ENCODE measurements around the gene GOLPH3L. TPM values are rescaled to one million over a fixed set of nuclear protein-coding genes. Genes with fewer than 3 reads are reported as not detected.

The GOLPH3L gene
- total RNA-seq = 10 to 100 TPM; 23.9 to 25.9 TPM

GRCh38 chr1:150696995-150697927 lies at the start of gene GOLPH3L:
TSS of gene GOLPH3L (minus strand) at chr1:150697154. CDS start at chr1:150694838, 2,316 bp downstream.

GRCh38 chr1:150720703-150721102 lies 23.7 kb upstream of the GOLPH3L start, which contains the start of gene HORMAD1:
TSS of gene HORMAD1 (minus strand) at chr1:150720895. CDS start at chr1:150719505, 1,390 bp downstream.

GRCh38 chr1:150629115-150629928 lies 67.6 kb downstream of the GOLPH3L start, which contains the start of gene ENSA:
TSS of gene ENSA (minus strand) at chr1:150629612. CDS start at chr1:150629470, 142 bp downstream.

Other genes with a start within 250 kb of the GOLPH3L start
- gene TARS2, start 209.7 kb downstream of the GOLPH3L start, total RNA-seq = 10 to 100 TPM; 28.1 to 28.2 TPM
- gene ECM1, start 189.0 kb downstream of the GOLPH3L start, total RNA-seq = 1 to 10 TPM in 1 of 2 experiments, under 1 TPM in 1; 0.88 to 1.1 TPM
- not detected for gene FALEC, start 181.4 kb downstream of the GOLPH3L start, total RNA-seq
- gene ADAMTSL4, start 147.7 kb downstream of the GOLPH3L start, total RNA-seq = under 1 TPM; 0.14 to 0.38 TPM
- gene MCL1, start 117.5 kb downstream of the GOLPH3L start, total RNA-seq = 100 to 1,000 TPM; 334 to 338 TPM
- 100 to 1,000 TPM; 185 to 189 TPM for gene ENSA, start 67.5 kb downstream of the GOLPH3L start, total RNA-seq
- gene HORMAD1, start 23.7 kb upstream of the GOLPH3L start, total RNA-seq = under 1 TPM in 1 of 2 experiments, not detected in 1; 0.17 TPM
- 100 to 1,000 TPM; 113 to 117 TPM for gene CTSS, start 68.6 kb upstream of the GOLPH3L start, total RNA-seq
- gene CTSK, start 111.1 kb upstream of the GOLPH3L start, total RNA-seq = 1 to 10 TPM; 6.3 to 6.9 TPM
- gene ARNT, start 179.4 kb upstream of the GOLPH3L start, total RNA-seq = 10 to 100 TPM; 49.0 to 50.1 TPM
- not detected for gene CTXND2, start 190.0 kb upstream of the GOLPH3L start, total RNA-seq
- 10 to 100 TPM; 53.5 to 59.7 TPM for gene SETDB1, start 229.2 kb upstream of the GOLPH3L start, total RNA-seq